HG02943 (cell line): ENCODE results near the gene TNIP2.
A peak's percentile ranks its signal among the peaks of the same experiment; 100 is the strongest.

Experiments used
- ATAC-seq: cut with Tn5 transposase; IDR thresholded peaks from one replicate; pipeline ENCODE4 v1.9.1; 2021; ENCODE audit warnings: mild to moderate bottlenecking, low read depth, moderate library complexity; ENCODE audit not compliant: unreplicated experiment

Gene TNIP2, protein sequence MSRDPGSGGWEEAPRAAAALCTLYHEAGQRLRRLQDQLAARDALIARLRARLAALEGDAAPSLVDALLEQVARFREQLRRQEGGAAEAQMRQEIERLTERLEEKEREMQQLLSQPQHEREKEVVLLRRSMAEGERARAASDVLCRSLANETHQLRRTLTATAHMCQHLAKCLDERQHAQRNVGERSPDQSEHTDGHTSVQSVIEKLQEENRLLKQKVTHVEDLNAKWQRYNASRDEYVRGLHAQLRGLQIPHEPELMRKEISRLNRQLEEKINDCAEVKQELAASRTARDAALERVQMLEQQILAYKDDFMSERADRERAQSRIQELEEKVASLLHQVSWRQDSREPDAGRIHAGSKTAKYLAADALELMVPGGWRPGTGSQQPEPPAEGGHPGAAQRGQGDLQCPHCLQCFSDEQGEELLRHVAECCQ

DNA sequence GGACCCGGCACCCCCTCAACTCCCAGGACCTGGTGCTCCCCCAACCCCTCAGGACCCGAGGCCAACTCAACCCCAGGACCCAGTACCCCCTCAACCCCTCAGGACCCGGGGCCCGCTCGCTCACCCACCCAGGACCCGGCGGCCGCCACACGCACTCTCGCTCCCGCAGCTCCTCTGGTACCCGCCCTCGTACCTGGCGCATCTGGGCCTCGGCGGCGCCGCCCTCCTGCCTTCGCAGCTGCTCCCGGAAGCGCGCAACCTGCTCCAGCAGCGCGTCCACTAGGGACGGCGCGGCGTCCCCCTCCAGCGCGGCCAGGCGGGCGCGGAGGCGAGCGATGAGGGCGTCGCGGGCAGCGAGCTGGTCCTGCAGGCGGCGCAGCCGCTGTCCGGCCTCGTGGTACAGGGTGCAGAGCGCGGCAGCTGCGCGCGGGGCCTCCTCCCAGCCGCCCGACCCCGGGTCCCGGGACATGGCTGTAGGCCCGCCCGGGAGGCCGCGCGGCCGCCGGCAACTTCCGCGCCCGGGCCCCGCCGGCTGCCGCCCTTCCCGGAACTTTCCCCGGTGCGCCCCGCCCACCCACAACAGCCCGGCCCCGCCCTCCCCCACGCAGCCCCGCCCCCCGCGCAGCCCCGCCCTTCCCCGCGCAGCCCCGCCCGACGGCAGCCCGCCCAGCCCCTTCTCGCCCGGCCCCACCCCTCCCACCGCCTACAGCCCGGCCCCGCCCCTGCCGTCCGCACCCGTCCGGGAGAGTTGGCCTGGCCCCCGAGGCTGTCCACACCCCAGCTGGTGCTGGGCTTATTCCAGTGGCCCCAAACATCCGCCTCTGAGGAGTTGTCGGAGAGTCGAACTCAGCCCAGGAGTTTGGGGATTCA, at the start of gene TNIP2:
Gene TNIP2 (minus strand): TSS at position 516 of the 870 bp plus-strand sequence. CDS start 47 bp downstream, at position 469.
- ATAC-seq: peak; percentile 55

DNA sequence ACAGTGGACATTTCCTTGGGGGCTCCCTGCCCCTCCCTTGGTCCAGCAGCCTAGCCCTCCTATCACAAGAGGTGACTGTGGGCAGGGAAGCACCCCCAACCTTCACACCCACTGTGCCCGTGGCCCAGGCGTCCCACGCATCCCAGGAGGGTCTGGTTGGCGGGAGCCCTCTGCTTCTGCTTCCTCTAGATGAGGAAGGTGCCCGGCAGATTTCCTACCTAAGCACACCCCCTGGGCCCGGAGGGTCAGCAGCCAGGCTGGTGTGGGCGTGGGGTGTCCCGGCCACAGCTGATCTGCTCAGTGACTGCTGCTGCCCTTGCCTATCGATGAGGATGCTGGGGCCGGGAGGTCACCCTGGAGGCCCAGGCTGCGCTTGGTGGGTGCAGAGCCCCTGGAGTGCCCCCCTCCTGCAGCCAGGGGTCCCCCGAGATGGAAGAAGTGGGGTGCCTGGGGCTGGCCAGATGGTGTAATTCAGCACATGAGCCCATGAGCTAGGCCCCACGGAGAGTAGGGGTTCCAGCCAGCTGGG, 48.9 kb upstream of the TNIP2 start:
- ATAC-seq: no peak

DNA sequence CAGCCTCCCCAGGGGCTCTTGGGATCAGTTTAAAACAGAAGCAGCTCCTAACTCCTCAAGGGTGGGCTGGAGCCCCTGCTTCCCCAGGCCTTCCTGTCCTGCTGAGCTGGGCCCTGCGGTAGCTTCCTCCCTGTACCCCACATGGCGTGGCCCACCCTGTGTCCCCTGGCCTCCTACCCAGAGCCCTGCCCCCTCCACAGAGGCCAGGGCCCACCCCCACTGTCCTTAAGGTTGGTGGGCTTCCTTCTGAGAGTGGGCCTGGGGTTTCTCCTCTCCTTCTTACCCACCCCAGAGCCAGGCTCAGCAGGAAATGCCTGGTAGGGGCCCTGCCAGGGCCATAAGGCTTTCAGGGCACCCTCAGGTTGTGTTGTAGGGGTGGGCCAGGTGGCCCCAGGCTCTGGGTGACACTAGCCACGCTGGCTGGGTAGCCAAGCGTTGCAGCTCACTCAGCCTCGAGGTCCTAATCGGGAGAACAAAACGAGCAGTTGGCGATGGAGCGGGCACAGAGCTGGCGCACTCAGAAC, 48.4 kb upstream of the TNIP2 start:
- ATAC-seq: no peak

DNA sequence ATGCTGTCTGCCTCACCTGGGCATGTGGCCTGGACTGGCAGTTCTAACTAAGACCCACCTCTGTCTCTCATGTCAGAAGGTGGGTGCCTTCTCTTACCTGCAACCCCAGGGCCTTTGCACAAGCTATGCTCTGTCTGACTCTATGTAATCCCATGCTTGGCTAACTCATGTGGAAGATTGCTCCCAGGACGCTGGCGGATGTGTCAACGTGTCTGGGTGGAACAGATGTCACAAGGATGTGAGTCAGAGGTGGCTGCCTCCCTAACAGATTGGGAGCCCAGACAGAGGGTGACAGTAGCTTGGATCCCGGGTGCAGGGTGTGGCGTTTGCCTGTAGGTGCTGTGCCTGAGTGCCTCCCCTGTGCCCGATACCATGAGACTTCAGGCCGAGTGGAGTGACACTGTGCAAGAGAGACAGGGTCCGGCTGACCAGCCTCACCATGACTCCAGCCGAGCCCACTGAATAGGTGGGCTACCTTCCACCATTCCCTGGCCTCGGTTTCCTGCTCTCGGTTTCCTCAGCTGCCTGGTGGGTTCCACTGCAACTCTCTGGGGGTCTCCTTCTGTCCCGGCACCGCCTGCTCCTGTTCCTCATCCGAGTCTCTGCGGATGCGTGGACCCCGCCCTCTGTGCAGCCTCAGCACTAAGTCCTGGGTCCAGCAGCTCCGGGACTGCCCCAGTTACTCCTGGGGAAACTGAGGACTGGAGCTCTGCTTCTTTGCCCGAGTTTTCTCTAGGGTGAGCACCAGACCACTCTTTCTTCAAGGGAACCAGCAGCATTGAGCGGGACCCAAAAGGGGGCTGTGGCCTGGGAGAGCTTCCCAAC, 47.7 kb upstream of the TNIP2 start:
- no peak for ATAC-seq

DNA sequence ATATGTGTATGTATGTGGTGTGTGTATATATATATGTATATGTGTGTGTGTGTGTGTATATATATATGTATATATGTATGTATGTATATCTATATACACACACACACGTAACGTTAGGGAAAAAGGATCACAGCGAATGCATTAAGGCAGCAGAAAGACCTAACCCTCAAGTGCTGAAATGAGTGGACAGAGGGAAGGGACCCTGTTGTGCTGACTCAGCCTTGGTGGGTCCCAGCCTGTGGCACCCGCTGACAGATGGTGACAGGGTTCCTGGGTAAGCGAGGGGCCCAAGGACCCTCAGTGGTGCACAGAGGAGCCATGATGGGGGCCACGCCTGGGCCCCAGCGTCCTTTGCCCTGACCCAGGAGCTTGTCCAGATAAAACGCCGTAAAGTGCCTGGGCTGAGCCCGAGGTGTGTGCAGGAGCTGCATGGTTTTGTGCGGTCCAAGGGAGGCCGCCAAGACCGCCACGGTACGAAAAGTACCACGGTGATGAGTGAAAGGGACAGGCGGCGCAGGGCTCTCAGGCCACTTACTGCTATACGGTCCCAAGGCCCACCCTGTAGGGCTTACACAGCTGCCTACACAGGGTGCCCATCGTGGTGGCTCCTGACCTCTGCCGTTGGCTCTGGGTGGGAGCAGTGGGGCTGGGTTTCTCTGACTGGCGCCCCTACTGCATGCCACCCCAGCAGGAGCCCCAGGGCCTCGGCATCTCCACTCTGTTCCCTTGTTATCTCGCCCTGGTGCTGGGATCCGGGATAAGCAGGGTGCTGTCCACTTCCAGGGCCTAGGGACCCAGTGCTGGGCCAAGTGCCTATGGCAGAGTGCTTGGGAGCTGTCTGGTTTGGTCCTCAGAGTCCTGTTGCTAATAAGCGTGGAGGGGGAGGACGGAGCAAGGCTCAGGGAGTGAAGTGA, 46.7 kb upstream of the TNIP2 start:
- ATAC-seq: no peak

DNA sequence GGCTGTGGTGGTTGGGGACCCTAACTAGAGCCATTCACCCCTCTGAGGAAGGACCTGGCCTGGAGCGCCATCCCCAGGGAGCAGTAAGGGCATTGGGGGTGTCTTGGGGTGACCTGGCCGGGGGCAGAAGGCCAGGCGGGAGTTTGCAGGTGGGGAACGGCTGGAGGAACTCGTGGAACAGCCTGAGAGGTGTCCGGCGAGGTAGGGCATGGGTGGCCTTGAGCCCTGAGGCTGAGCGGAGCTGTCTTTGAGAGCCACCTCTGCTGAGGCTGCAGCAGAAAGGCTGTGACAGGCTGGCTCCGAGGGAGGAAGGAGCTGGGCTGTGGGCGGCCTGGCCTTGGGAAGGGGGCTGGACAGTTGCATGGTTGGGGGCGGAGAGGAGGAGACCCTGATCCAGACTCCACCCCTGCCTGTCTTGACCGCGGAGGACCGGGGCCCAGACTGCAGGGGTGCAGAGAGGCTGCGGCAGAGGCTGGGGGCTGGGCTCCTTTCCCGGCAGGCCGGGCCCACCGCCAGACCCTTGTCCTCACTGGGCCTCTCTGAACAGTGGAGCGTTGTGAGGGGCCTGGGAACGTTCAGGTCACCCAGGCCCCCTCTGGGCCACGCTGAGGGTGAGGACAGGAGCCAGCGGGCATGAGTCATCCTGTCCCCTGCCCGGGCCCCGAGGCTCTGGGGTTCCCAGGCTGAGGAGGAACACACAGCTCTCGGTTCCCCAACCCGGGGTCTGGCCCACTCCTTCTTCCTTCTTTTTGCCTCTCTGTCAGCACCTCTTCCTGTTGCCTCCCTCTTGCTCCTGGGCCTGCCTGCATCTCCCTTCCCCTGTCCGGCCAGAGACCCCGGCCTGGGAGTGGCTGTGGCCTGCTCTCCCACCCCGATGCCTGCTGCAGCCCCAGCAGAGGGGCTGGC, 44.8 kb upstream of the TNIP2 start:
- no peak for ATAC-seq

DNA sequence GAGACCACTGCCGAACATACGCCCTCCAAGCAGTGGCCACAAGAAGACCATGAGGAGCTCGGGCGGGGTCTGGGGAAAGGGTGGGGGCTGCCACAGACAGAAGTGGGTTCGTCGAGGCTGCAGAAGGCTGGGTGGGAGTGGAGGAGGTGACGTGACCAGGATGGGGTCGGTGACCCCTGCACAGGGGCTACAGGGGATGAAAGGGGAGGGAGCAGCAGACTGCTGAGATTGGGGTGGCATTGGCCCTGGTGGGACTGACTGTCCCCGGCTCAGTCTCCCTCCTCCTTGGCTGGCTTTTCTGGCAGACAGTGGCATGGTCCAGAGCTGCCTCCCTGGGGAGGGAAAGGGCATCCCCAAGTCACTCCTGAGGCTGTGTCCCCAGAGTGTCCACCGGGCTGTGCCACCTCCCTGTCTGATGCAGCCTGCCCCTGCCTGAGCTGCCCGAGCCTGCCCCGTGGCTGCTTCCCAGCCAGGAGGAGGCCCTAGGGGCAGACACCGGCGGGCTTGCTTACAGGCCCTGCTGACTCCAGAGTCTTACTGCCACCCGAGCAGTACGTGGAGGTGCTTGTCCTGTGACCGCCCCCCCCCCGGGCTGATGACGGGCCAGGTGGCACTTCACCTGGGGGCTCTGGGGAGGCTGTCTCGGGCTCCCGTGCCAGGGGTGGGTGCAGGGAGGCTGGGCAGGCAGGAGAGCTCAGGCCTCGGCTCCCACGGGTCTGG, 44.0 kb upstream of the TNIP2 start:
- no peak for ATAC-seq

DNA sequence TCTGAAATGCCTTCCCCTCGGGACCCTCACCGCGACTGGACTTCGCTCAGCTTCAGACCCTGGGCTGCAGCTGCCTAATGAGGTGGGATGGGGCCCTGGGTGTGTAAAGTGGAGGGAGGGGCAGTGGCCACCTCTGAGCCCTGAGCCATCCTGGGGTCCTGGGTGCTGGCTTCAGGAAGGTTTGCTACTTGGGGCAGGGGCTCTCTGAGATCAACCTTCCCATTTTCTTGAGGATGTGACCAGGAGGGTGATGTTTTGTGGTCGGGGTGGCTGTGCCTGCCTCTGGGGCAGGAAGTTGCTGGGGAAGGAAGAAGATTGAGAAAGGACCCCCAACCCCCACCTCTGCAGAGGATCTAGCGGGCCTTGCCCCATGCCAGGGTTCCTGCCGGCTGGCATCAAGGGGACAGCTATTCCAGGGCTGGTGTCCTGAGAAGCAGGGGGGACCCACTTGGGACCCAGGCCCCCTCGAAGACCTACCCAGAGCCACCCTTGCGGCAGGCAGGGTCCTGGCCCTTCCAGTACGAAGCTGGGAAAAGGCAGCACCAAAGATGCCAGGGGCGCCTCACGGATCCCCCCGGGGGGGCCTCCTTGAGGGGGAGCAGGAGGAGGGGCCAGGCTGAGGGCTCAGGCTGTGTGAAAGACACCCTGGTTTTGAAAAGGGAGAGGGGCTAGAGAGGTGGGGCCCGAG, 43.2 kb upstream of the TNIP2 start:
- ATAC-seq: no peak

DNA sequence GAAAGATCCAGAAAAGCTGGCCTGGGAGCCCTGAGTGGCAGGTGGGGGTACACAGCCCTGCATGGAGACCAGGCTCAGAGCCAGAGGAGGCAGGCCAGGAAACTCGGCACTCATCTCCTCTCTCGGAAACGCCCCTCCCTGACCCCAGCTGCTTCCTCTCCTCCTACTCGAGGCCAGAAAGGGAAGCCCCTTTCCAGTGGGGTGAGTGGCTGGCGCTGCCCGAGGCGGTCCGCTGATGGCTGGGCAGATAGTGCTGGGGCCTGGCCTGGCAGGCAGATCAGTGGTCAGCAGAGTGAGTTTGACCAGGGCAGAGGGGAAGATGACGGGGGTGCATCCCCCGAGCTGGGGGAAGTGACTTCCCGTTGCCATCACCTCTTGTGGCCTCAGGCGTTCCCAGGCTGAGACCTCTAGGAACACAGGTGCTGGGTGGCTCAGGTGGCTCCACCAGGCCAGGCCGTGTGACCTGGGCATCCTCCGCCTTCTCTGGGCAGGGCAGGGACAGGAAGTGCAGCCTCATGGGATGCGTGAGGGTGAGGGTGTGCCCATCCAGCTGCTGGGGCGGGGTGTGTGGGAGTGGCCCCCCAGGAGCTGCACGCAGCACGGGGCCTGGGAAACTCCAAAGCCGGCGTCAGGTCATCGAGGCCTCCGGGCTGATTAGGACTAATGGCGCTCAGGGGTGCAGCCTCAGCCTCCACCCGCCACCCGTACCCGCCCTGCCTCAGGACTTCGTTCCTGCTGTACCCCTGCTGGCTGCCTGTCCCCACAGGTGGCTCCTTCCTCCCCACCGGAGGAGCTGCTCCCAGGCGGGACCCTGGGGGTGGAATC, 42.5 kb upstream of the TNIP2 start:
- no peak for ATAC-seq

DNA sequence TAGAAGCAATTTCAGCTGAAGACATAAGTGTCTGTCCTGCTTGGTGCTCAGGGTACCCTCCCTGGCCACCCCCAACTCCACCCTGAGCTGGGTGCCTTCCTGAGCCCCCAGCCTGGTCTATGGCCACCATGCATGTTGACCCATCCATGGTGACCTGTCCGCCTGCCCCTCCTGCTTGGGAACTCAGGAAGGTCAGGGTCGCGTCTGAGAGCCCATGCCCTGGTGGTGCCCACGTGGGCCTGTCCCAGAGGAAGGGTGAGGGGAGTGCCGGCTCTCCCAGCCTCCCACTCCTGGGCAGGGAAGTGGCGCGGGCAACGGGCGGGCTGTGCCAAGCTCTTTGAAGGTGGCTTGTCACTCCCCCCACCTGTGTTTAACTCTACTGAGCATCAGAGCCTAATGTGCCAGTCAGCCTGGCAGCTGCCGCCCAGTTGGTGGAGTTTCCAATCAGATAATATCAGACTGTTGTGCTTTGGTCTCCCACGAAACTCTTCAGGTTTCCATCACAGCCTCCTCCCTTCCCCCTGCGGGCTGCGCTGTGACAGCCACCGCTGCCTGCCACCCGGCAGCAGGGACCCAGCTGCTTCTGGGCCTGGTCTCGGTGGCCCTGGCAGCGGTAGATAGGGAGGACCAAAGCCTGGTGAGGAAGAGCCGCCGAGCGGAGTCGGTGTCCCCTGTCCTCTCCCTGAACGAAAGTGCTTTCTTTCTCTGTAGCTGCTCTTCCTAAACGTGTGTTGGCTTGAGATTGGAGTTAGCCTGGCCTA, 41.6 kb upstream of the TNIP2 start:
- ATAC-seq: no peak

DNA sequence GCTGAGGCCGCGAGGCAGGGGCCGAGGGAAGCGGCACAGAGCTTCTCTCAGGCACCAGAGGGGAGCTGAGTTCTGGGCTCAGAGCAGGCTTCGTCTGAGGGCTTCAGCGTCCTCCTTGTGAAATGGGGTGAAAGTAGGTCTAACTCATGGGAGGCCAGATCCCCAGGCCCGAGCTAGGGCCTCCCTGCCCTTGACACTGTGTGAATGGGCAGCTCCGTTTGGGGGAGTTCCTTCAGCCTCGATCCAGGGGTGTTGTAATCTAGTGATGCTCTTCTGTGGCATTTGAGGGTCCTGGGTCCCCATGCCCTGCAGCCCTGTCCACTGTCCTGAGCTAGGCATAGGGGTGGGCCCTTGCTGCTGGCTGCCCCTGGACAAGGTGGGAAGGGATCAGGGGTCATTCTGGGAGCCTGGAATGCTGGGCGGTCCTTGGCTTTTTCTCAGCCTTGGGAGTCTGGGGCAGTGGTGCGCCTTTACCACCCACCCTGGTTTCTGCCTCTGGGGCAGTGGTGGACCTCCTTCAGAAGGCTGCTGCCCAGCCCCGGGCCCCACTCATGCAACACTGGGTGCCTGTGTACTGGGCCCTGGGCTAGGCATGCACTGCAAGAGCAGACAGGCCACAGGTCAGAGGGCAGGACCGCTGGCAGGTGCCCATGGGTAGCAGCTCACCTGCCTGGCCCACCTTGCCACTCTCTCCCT, 40.9 kb upstream of the TNIP2 start:
- ATAC-seq: no peak

DNA sequence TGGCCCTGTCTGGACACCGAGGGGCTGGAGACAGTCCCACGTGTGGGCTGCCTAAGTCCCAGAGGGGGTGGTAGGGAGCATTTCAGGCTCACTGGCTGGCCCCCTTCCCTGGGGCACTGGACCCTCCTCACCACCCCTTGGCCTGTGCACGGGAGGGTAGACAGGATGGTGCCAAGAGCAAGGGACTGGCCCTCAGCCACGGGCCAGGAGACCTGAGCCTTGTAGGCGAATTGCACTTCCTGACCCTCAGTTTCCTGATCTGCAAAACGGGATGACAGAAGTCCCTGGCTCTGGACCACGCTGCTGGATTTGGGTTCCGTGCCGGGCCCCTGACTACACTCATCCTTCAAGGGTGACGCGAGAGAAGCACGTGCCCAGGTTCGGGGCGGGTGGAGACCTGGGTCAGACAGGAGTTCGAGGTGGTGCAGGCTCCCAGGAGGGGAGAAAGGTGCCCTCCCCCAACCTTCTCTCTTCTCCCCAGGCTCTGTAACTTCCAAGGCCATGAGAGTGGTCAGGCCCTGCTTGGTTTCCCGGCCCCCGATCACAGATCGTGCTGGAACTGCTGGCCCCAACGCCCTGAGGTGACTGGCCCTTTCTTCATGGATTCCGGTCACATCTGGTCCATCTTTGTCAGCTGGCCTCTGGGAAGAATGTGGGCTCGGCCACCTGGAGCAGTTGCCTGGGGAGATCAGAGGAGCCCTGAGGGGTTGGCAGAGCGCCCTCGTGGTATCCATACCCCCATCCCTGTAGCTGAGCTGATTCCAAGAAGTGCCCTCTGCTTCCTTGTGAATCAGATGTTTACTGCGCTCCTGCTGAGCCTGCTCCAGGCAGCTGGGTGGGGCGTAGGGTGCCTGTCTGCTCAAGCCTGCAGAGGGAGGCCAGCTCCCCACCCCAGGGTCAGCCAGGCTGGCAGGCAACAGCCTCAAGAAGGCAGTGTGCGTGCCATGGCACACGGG, 40.0 kb upstream of the TNIP2 start:
- ATAC-seq: no peak

DNA sequence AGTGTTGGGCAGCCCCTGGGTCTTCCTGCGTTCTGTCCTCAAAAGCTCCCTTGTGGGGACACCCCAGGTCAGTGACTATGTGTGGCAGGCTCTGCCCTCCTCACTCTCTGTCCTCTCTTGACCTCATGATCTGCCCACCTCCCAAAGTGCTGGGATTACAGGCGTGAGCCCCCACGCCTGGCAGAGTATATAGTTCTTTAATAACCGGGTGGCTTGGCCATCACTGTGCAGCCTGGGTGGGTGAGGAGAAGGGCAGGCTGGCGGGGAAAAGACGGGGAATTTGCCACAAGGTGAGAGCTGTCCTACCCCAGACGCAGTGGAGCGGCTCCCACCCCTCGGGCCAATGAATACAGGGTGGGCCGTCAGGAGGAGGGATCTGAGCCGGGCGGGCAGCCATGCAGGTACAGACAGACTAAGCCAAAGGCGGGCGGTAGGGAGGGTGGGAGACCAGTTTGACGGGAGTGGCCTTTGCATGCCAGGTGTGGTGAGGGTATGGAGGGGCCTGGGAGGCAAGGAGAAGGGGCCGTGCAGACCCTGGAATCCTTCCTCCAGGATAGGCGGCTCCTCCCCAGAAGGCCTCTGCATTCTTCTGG, 39.3 kb upstream of the TNIP2 start:
- ATAC-seq: no peak
